NT2/D1 (cell line): ENCODE data around the gene OSBPL10.

Experiments
- SUZ12 ChIP-seq: IDR thresholded peaks from 2 replicates; pipeline ENCODE4 v1.6.1; 2011; ENCODE audit not compliant: insufficient read length, insufficient read depth; ENCODE audit errors: extremely low read depth
- YY1 ChIP-seq: IDR thresholded peaks from 2 replicates; pipeline ENCODE4 v1.6.1; 2011; ENCODE audit not compliant: insufficient read length, insufficient read depth
- ZNF274 ChIP-seq: IDR thresholded peaks from 2 replicates; pipeline ENCODE4 v1.6.1; 2011; ENCODE audit warnings: mild to moderate bottlenecking, low read depth, low read length

- TF ChIP-seq SUZ12 (no peak), YY1 (no peak), ZNF274 (no peak)
Observed at GRCh38 chr3:31752305-31753049, 228.6 kb downstream of the OSBPL10 start.
